ENCODE measurements around the gene C1QTNF3.

The C1QTNF3 gene

GRCh38 chr5:33997331-33997983 lies 45.6 kb downstream of the C1QTNF3 start:
- peak; percentile 65 for DNase-seq (ENCODE audit: low spot score)

GRCh38 chr5:33995865-33996264 lies 47.1 kb downstream of the C1QTNF3 start:
- no peak for DNase-seq (ENCODE audit: low spot score)

GRCh38 chr5:33994845-33995244 lies 48.2 kb downstream of the C1QTNF3 start:
- DNase-seq (ENCODE audit: low spot score), result no peak

- no peak for DNase-seq (ENCODE audit: low spot score)
Observed at GRCh38 chr5:33992864-33993263, 50.1 kb downstream of the C1QTNF3 start.

GRCh38 chr5:33985447-33985846 lies 57.6 kb downstream of the C1QTNF3 start:
- no peak for DNase-seq (ENCODE audit: low spot score)

- DNase-seq (ENCODE audit: low spot score), result no peak
Observed at GRCh38 chr5:33984671-33985124, 58.3 kb downstream of the C1QTNF3 start, which contains the start of gene SLC45A2. Gene SLC45A2, minus strand, starts transcription at chr5:33984693. Its CDS starts 110 bp downstream, at chr5:33984583.

GRCh38 chr5:33984178-33984577 lies 58.8 kb downstream of the C1QTNF3 start:
- no peak for DNase-seq (ENCODE audit: low spot score)

GRCh38 chr5:33981408-33982162 lies 61.4 kb downstream of the C1QTNF3 start:
- DNase-seq (ENCODE audit: low spot score), result no peak

- no peak for DNase-seq (ENCODE audit: low spot score)
Observed at GRCh38 chr5:33980030-33980429, 63.0 kb downstream of the C1QTNF3 start.

GRCh38 chr5:33978306-33978705 lies 64.7 kb downstream of the C1QTNF3 start:
- no peak for DNase-seq (ENCODE audit: low spot score)

- no peak for DNase-seq (ENCODE audit: low spot score)
Observed at GRCh38 chr5:33976307-33976706, 66.7 kb downstream of the C1QTNF3 start.

GRCh38 chr5:33975852-33976251 lies 67.2 kb downstream of the C1QTNF3 start:
- DNase-seq (ENCODE audit: low spot score), result no peak

GRCh38 chr5:33973271-33973670 lies 69.7 kb downstream of the C1QTNF3 start:
- DNase-seq (ENCODE audit: low spot score), result no peak

GRCh38 chr5:33969572-33970452 lies 73.2 kb downstream of the C1QTNF3 start:
- peak; percentile 62 for DNase-seq (ENCODE audit: low spot score)

GRCh38 chr5:33968211-33969005 lies 74.6 kb downstream of the C1QTNF3 start:
- no peak for DNase-seq (ENCODE audit: low spot score)
